GM23338 (cell line): ENCODE results near the gene GALNT14. TPM values are rescaled to one million over a fixed set of nuclear protein-coding genes. Genes with fewer than 3 reads are reported as not detected.

Source experiments
- ATAC-seq: fragments of 200-7000 bp; cut with Tn5 transposase; 3 replicates; pipeline ENCODE4 v1.9.1; 2020
- DNase-seq: peaks from one replicate; pipeline ENCODE4 v3.0.0-alpha.2; 2015; ENCODE audit warnings: low spot score
- H2AFZ ChIP-seq: fragments of 200-600 bp; sonication (generic); 2 replicates; pipeline ENCODE4 v1.8.0; 2016; ENCODE audit warnings: antibody characterized with exemption, mild to moderate bottlenecking, moderate library complexity
- H3F3A ChIP-seq: fragments of 200-600 bp; sonication (generic); replicated peaks from 2 replicates; pipeline ENCODE4 v1.8.0; 2017; ENCODE audit warnings: antibody characterized with exemption, mixed run types, low read depth
- H3K27ac ChIP-seq: fragments of 200-600 bp; sonication (generic); 2 replicates; pipeline ENCODE4 v1.6.1; 2016; ENCODE audit warnings: low read depth
- H3K27me3 ChIP-seq: fragments of 200-600 bp; sonication (generic); 2 replicates; pipeline ENCODE4 v1.8.0; 2016; ENCODE audit warnings: mild to moderate bottlenecking, mixed run types, moderate library complexity; ENCODE audit not compliant: insufficient read depth
- H3K36me3 ChIP-seq: fragments of 200-600 bp; sonication (generic); 2 replicates; pipeline ENCODE4 v1.8.0; 2016; ENCODE audit warnings: mild to moderate bottlenecking; ENCODE audit not compliant: insufficient read depth
- H3K4me1 ChIP-seq: fragments of 200-600 bp; sonication (generic); 2 replicates; pipeline ENCODE4 v1.8.0; 2016; ENCODE audit warnings: mild to moderate bottlenecking, moderate library complexity; ENCODE audit not compliant: insufficient read depth
- H3K4me2 ChIP-seq: fragments of 200-600 bp; sonication (generic); 2 replicates; pipeline ENCODE4 v1.7.1; 2017; ENCODE audit warnings: mixed run types
- H3K4me3 ChIP-seq: fragments of 200-600 bp; sonication (generic); 2 replicates; pipeline ENCODE4 v1.6.1; 2016; ENCODE audit warnings: mixed run types
- H3K79me2 ChIP-seq: fragments of 200-600 bp; sonication (generic); replicated peaks from 2 replicates; pipeline ENCODE4 v1.8.0; 2017; ENCODE audit warnings: mild to moderate bottlenecking; ENCODE audit not compliant: insufficient read depth
- H3K9me2 ChIP-seq: fragments of 200-600 bp; sonication (generic); 2 replicates; pipeline ENCODE4 v1.8.0; 2017; ENCODE audit not compliant: insufficient read depth
- H4K20me1 ChIP-seq: fragments of 200-600 bp; sonication (generic); replicated peaks from 2 replicates; pipeline ENCODE4 v1.8.0; 2017; ENCODE audit warnings: mild to moderate bottlenecking; ENCODE audit not compliant: insufficient read depth
- H3K27ac Mint-ChIP-seq: 2 replicates; pipeline ENCODE4 v1.8.0; 2020; ENCODE audit warnings: inconsistent platforms, mild to moderate bottlenecking, moderate library complexity, mixed read lengths
- H3K27me3 Mint-ChIP-seq: 3 replicates; pipeline ENCODE4 v1.8.0; 2022; ENCODE audit warnings: low read depth, mild to moderate bottlenecking, moderate library complexity, mixed read lengths, inconsistent platforms; ENCODE audit not compliant: insufficient read depth, poor library complexity
- H3K36me3 Mint-ChIP-seq: 3 replicates; pipeline ENCODE4 v1.8.0; 2021; ENCODE audit warnings: low read depth, mild to moderate bottlenecking, inconsistent platforms, moderate library complexity, mixed read lengths
- H3K4me1 Mint-ChIP-seq: 3 replicates; pipeline ENCODE4 v1.8.0; 2020; ENCODE audit warnings: mild to moderate bottlenecking, inconsistent platforms, mixed read lengths
- H3K4me3 Mint-ChIP-seq: 3 replicates; pipeline ENCODE4 v1.8.0; 2021; ENCODE audit warnings: moderate library complexity, mild to moderate bottlenecking, inconsistent platforms, mixed read lengths
- H3K9me3 Mint-ChIP-seq: 3 replicates; pipeline ENCODE4 v1.8.0; 2020; ENCODE audit warnings: moderate library complexity, mild to moderate bottlenecking, inconsistent platforms, mixed read lengths
- CREB1 ChIP-seq: fragments of 250-450 bp; sonication (Bioruptor Pico); IDR thresholded peaks from 2 replicates; pipeline ENCODE4 v1.5.0; 2020; ENCODE audit warnings: low read depth, mild to moderate bottlenecking, moderate library complexity
- ETS1 ChIP-seq: IDR thresholded peaks from 2 replicates; pipeline ENCODE4 v1.6.1; 2016; ENCODE audit warnings: antibody characterized with exemption
- EZH2 ChIP-seq: fragments of 200-600 bp; sonication (generic); IDR thresholded peaks from one replicate; pipeline ENCODE4 v1.8.0; 2017; ENCODE audit warnings: antibody characterized with exemption, mild to moderate bottlenecking, low read depth; ENCODE audit not compliant: unreplicated experiment
- EZH2phosphoT487 ChIP-seq: fragments of 200-600 bp; sonication (generic); IDR thresholded peaks from one replicate; pipeline ENCODE4 v1.8.1; 2018; ENCODE audit warnings: antibody characterized with exemption; ENCODE audit not compliant: unreplicated experiment
- JUNB ChIP-seq: IDR thresholded peaks from one replicate; pipeline ENCODE4 v1.6.1; 2016; ENCODE audit warnings: antibody characterized with exemption; ENCODE audit not compliant: unreplicated experiment
- NANOG ChIP-seq: IDR thresholded peaks from 2 replicates; pipeline ENCODE4 v1.6.1; 2016; ENCODE audit warnings: antibody characterized with exemption, borderline replicate concordance
- POLR2AphosphoS5 ChIP-seq: IDR thresholded peaks from 2 replicates; pipeline ENCODE4 v1.6.1; 2016; ENCODE audit warnings: antibody characterized with exemption, low read depth
- REST ChIP-seq: IDR thresholded peaks from one replicate; pipeline ENCODE4 v1.6.1; 2018; ENCODE audit warnings: antibody characterized with exemption; ENCODE audit not compliant: unreplicated experiment
- STAT1 ChIP-seq: IDR thresholded peaks from one replicate; pipeline ENCODE4 v1.6.1; 2016; ENCODE audit warnings: antibody characterized with exemption; ENCODE audit not compliant: unreplicated experiment
- ZNF114 ChIP-seq: fragments of 250-450 bp; sonication (Bioruptor Pico); IDR thresholded peaks from 2 replicates; pipeline ENCODE4 v1.5.0; 2020; ENCODE audit warnings: mild to moderate bottlenecking, moderate library complexity
- ZNF462 ChIP-seq: fragments of 250-450 bp; sonication (Bioruptor Pico); IDR thresholded peaks from 2 replicates; pipeline ENCODE4 v1.5.0; 2020; ENCODE audit warnings: mild to moderate bottlenecking, moderate library complexity
- polyA plus RNA-seq: library from polyadenylated mRNA; unstranded; fragments of >200 nt; fragmentation: Nextera tagmentation; extraction: Ambion mirVana; gene quantifications from 2 replicates; pipeline ENCODE4 v1.2.1, GENCODE V29; 2016
- total RNA-seq: library from RNA; depleted of rRNA; stranded (reverse); fragments of >200 nt; shearing (Covaris generic); gene quantifications from 2 replicates; pipeline ENCODE4 v1.2.3, GENCODE V29; 2014

Gene GALNT14
- total and polyA plus RNA-seq, 2 experiments from 2014 or later: 5.4 to 7.7 TPM

- ATAC-seq (no peak), DNase-seq (no peak)
- H3K36me3 Mint-ChIP-seq: peaks cover 3% of the 10 kb centered on the region; the same call in 1 of the 3 replicates
These were observed 260.4 kb downstream of the GALNT14 start for GRCh38 chr2:30877833-30878232.

GRCh38 chr2:30872797-30873196 is 265.4 kb downstream of the GALNT14 start:
- Histone ChIP-seq H3K4me1 (no peaks in the 10 kb centered on the region; the same call in 1 of the 2 replicates), H3K4me3 (no peak overlapping the region), H3K79me2 (no peaks in the 10 kb centered on the region), H4K20me1 (no peaks in the 10 kb centered on the region), H3K9me2 (0 out of 2 replicates have a peak, but pooled peaks cover 3% of the 10 kb centered on the region), H2AFZ (no peak overlapping the region), H3F3A (no peaks in the 10 kb centered on the region), H3K4me2 (no peak overlapping the region), H3K27ac (no peak overlapping the region), H3K36me3 (no peaks in the 10 kb centered on the region), H3K27me3 (no peaks in the 10 kb centered on the region)
- ATAC-seq: no peak
- Mint-ChIP-seq H3K36me3 (peaks cover 3% of the 10 kb centered on the region; the same call in 1 of the 3 replicates), H3K4me1 (peaks cover 14% of the 10 kb centered on the region), H3K27me3 (no peaks in the 10 kb centered on the region), H3K27ac (no peak overlapping the region), H3K9me3 (peaks cover 10% of the 10 kb centered on the region; the same call in 2 of the 3 replicates), H3K4me3 (no peak overlapping the region)
- no peak for DNase-seq
- no peak for TF ChIP-seq CREB1
- no peak for TF ChIP-seq EZH2phosphoT487
- no peak for TF ChIP-seq REST
- TF ChIP-seq STAT1: no peak
- TF ChIP-seq POLR2AphosphoS5: no peak
- no peak for TF ChIP-seq ZNF462
- no peak for TF ChIP-seq EZH2
- no peak for TF ChIP-seq ETS1
- TF ChIP-seq JUNB: no peak

More at GRCh38 chr2:30877833-30878232, 260.4 kb downstream of the GALNT14 start:
- H3K27me3 ChIP-seq: no peaks in the 10 kb centered on the region
- no peak overlapping the region for H3K4me3 Mint-ChIP-seq
- no peak overlapping the region for H3K27ac ChIP-seq
- no peak overlapping the region for H3K27ac Mint-ChIP-seq
- H3K4me1 ChIP-seq: no peaks in the 10 kb centered on the region
- H4K20me1 ChIP-seq: no peaks in the 10 kb centered on the region
- H3K36me3 ChIP-seq: no peaks in the 10 kb centered on the region
- H2AFZ ChIP-seq: no peak overlapping the region
- H3K4me1 Mint-ChIP-seq: peaks cover under 1% of the 10 kb centered on the region; the same call in 2 of the 3 replicates
- peaks cover 10% of the 10 kb centered on the region; the same call in 2 of the 3 replicates for H3K9me3 Mint-ChIP-seq
- H3K27me3 Mint-ChIP-seq: peaks cover 6% of the 10 kb centered on the region
- no peaks in the 10 kb centered on the region for H3F3A ChIP-seq
- H3K4me3 ChIP-seq: no peak overlapping the region
- H3K9me2 ChIP-seq: peaks cover 7% of the 10 kb centered on the region; the same call in 1 of the 2 replicates
- TF ChIP-seq NANOG: no peak
- TF ChIP-seq ZNF114 (CRISPR knock-in tag): no peak
- H3K4me2 ChIP-seq: no peak overlapping the region
- H3K79me2 ChIP-seq: no peaks in the 10 kb centered on the region
